ENCODE data around the gene RGPD3.
"Not testable (repeated sequence)": the region's sequence is repeated elsewhere in the genome, so short reads cannot be mapped to it uniquely, and the experiment has no call there.

Gene RGPD3

DNA sequence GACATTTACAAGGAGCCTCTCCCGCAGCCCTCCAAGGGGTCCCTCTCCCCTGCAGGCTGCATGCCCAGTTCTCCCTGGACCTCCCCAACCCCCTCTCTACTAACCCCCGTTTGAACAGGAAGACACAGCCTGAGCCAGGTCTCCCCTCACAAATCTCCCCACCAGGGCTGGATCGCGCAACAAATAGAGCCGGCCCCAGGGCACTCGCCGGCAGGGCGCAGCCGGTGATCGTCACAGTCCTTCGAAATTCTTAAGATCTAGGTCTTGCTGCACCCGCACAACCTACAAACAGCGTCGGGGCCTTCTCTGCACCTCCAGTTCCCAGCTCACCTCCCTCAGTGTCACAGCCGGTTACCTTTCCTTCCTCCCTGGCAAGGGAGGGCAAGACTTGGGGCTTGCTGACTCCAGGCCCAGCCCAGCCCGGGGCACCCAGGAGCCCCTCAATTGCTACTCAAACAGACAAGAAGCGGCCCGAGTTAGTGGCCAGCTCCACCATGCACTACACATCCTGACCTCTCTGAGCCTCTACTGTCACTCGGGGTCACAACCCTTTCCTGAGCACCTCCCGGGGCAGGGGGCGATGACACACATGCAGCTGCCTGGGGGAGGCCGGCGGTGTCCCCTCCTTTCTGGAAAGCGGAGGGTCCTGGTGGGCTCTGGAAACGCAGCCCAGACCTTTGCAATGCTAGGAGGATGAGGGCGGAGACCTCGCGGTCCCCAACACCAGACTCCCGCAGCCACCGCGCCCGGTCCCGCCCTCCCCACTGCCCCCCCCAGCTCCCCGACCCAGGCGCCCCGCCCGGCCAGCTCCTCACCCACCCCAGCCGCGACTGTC is 18.6 kb upstream of the RGPD3 start, which contains the start of gene CD8B2:
TSS of gene CD8B2 (plus strand) at position 814 of the 835 bp plus-strand sequence. CDS start 63 bp downstream, outside the sequence.
- not testable (repeated sequence) for H3K27me3 ChIP-seq (ENCODE audit: insufficient read depth, low read length); H3K79me2 ChIP-seq (ENCODE audit: control insufficient read depth, insufficient read depth, low read length, unreplicated experiment); H3K4me1 ChIP-seq (ENCODE audit: control insufficient read depth, insufficient read depth, low read length, unreplicated experiment); H3K27ac ChIP-seq (ENCODE audit: low read depth, low read length); H2AFZ ChIP-seq (ENCODE audit: low read length, unreplicated experiment); H3K36me3 ChIP-seq (ENCODE audit: insufficient read depth, low read length); H3K4me3 ChIP-seq (ENCODE audit: low read depth, low read length)

DNA sequence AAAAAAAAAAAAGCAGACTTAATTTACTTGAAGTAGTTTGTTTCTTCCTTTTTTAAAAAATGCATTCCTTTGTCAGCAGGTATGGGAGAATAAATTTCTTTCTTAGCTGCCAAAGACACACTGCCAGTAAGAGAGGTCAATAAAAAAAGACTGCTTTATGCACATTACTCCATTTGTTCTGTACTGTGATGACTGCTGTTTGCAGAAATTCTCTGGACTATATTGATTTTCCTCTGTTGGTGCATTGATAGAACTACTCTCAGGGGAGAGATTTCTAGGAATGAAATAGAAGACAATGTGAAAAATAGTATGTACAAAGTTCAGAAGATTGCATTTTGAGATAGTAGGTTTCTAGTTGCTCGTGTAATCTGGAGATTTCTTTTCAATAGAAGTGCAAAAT is 11.3 kb upstream of the RGPD3 start:
- not testable (repeated sequence) for H3K27ac ChIP-seq (ENCODE audit: low read depth, low read length); H3K4me3 ChIP-seq (ENCODE audit: low read depth, low read length); H2AFZ ChIP-seq (ENCODE audit: low read length, unreplicated experiment); H3K36me3 ChIP-seq (ENCODE audit: insufficient read depth, low read length); H3K27me3 ChIP-seq (ENCODE audit: insufficient read depth, low read length); H3K4me1 ChIP-seq (ENCODE audit: control insufficient read depth, insufficient read depth, low read length, unreplicated experiment); H3K79me2 ChIP-seq (ENCODE audit: control insufficient read depth, insufficient read depth, low read length, unreplicated experiment)

DNA sequence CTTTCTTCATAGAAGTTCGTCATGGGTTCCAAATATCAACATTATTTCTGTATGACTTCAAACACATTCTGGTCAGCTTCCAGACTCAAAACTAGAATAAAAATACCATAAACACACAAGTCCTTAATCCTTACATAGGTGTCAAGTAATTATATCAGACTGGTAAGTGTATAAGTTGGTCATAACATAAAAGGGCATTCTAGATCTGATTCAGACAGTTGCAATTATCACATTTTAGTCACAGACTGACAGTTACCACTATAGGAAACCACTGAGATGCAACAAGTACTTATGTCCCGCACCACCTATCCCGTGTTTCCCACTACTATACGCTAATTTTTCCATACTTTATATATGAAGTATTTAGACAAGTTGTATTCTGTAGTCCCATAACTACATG is 9.4 kb upstream of the RGPD3 start:
- H3K36me3 ChIP-seq (ENCODE audit: insufficient read depth, low read length); H3K4me3 ChIP-seq (ENCODE audit: low read depth, low read length); H3K27me3 ChIP-seq (ENCODE audit: insufficient read depth, low read length); H3K79me2 ChIP-seq (ENCODE audit: control insufficient read depth, insufficient read depth, low read length, unreplicated experiment); H3K27ac ChIP-seq (ENCODE audit: low read depth, low read length); H2AFZ ChIP-seq (ENCODE audit: low read length, unreplicated experiment); H3K4me1 ChIP-seq (ENCODE audit: control insufficient read depth, insufficient read depth, low read length, unreplicated experiment): not testable (repeated sequence)

DNA sequence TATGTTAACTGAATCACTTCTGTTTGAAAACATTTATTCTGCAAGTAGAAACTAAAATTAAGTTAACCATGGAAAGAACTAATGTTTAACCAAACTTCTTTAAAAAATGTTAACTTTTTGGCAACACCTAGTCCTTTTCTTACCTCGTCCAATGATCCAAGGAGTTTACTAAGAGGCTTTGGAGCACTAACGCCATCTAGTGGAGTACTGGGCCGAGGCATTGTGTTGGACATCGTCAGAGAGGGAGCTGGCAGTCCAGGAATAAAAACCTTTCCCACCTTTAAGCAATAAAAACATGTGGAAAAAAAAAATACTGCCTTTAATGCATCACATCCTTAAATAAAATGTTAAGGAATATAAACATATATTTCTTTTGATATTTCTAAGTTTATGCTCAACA is 2.4 kb upstream of the RGPD3 start:
- H3K4me3 ChIP-seq (ENCODE audit: low read depth, low read length); H3K79me2 ChIP-seq (ENCODE audit: control insufficient read depth, insufficient read depth, low read length, unreplicated experiment); H2AFZ ChIP-seq (ENCODE audit: low read length, unreplicated experiment); H3K4me1 ChIP-seq (ENCODE audit: control insufficient read depth, insufficient read depth, low read length, unreplicated experiment); H3K27ac ChIP-seq (ENCODE audit: low read depth, low read length); H3K27me3 ChIP-seq (ENCODE audit: insufficient read depth, low read length); H3K36me3 ChIP-seq (ENCODE audit: insufficient read depth, low read length): not testable (repeated sequence)

DNA sequence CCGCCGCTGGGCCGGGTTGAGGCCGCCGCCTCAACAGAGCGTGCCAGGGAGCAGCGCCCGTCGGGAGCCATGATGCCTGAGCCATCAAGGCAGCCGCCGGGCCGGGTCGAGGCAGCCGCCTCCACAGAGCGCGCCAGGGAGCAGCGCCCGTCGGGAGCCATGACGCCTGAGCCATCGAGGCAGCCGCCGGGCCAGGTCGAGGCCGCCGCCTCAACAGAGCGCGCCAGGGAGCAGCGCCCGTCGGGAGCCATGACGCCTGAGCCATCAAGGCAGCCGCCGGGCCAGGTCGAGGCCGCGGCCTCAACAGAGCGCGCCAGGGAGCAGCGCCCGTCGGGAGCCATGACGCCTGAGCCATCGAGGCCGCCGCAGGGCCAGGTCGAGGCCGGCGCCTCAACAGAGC is 697 bp downstream of the RGPD3 start:
- H3K4me3 ChIP-seq (ENCODE audit: low read depth, low read length); H3K79me2 ChIP-seq (ENCODE audit: control insufficient read depth, insufficient read depth, low read length, unreplicated experiment); H3K4me1 ChIP-seq (ENCODE audit: control insufficient read depth, insufficient read depth, low read length, unreplicated experiment); H2AFZ ChIP-seq (ENCODE audit: low read length, unreplicated experiment); H3K27ac ChIP-seq (ENCODE audit: low read depth, low read length); H3K36me3 ChIP-seq (ENCODE audit: insufficient read depth, low read length); H3K27me3 ChIP-seq (ENCODE audit: insufficient read depth, low read length): not testable (repeated sequence)

DNA sequence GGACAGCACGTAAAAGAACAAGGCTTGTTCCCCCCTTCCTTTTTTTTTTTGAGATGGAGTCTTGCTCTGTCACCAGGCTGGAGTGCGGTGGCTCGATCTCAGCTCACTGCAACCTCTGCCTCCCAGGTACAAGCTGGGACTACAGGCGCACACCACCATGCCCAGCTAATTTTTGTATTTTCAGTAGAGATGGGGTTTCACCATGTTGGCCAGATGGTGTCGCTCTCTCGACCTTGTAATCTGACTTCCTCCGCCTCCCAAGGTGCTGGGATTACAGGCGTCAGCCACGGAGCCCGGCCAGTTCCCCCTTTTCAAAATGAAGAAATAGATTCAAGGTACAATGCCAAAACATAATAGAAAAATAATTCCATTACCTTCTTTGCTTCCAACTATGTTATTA is 6.3 kb downstream of the RGPD3 start:
- not testable (repeated sequence) for H3K4me3 ChIP-seq (ENCODE audit: low read depth, low read length); H3K27me3 ChIP-seq (ENCODE audit: insufficient read depth, low read length); H3K79me2 ChIP-seq (ENCODE audit: control insufficient read depth, insufficient read depth, low read length, unreplicated experiment); H3K4me1 ChIP-seq (ENCODE audit: control insufficient read depth, insufficient read depth, low read length, unreplicated experiment); H3K36me3 ChIP-seq (ENCODE audit: insufficient read depth, low read length); H3K27ac ChIP-seq (ENCODE audit: low read depth, low read length); H2AFZ ChIP-seq (ENCODE audit: low read length, unreplicated experiment)

DNA sequence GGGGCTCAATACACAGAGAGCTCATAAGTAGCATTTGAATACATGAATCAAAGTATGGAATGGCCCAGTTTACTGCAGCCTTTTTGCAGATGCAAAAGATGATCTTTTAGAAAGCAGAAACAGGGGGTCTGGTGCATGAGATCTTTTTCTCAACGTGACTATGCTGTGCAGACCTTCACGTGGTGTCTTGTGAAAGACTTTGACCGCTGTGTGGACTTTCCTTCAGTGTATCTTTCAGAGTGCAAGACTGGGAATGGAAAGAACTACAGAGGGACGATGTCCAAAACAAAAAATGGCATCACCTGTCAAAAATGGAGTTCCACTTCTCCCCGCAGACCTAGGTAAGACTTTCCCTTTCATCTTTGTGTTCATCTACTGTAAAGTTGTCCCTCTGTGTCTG is 77.5 kb downstream of the RGPD3 start:
- H3K79me2 ChIP-seq (ENCODE audit: control insufficient read depth, insufficient read depth, low read length, unreplicated experiment); H3K27ac ChIP-seq (ENCODE audit: low read depth, low read length); H3K4me1 ChIP-seq (ENCODE audit: control insufficient read depth, insufficient read depth, low read length, unreplicated experiment); H3K27me3 ChIP-seq (ENCODE audit: insufficient read depth, low read length); H2AFZ ChIP-seq (ENCODE audit: low read length, unreplicated experiment); H3K36me3 ChIP-seq (ENCODE audit: insufficient read depth, low read length); H3K4me3 ChIP-seq (ENCODE audit: low read depth, low read length): not testable (repeated sequence)

DNA sequence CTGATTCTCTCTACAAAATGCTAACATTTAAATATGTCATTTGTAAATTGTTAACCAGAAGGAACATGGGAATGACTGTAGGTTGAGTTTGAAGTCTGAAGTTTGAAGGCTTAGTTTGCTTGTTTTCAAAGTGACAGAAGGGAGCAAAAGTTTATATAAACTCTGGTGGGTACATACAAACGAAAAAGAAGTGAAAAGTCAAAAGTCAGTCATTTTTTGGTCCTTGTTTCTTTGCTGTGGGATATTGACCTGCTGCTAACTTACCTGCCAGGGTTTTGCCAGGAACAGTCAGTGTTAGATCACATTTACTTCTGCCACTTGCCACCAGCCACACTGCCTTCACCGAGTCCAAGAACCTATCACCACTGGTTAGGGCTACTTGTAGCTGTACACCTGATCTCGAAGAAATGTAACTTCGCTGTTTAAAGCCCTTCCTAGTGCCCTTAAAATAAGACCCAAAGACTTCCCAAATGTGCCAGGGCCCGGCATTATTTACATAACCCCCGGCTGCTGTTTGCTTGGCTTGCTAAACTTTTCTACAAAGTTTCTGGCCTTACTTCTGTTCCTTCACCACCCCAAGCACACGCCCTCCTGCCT is 79.3 kb downstream of the RGPD3 start:
- H3K4me1 ChIP-seq (ENCODE audit: control insufficient read depth, insufficient read depth, low read length, unreplicated experiment); H3K4me3 ChIP-seq (ENCODE audit: low read depth, low read length); H3K27me3 ChIP-seq (ENCODE audit: insufficient read depth, low read length); H3K36me3 ChIP-seq (ENCODE audit: insufficient read depth, low read length); H2AFZ ChIP-seq (ENCODE audit: low read length, unreplicated experiment); H3K79me2 ChIP-seq (ENCODE audit: control insufficient read depth, insufficient read depth, low read length, unreplicated experiment); H3K27ac ChIP-seq (ENCODE audit: low read depth, low read length): not testable (repeated sequence)

DNA sequence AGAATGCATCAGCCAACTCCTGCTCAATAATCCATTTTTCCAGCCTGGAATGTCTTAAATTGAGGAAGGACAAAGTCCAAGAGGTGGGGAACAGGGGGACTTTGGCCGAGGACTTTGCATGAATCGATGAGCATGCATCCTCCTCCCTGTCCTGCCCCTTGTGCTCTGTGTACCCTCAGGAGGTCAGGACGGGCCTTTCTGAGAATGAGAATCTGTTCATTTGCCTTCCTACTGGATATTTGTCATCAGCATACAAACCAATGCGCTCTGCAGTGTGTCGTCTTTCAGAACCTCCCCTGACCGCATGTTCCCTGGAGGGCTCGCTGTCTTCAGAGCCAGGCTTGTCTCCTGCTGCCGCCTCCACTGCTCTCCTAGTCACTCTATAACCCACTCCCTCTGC is 83.7 kb downstream of the RGPD3 start:
- not testable (repeated sequence) for H3K36me3 ChIP-seq (ENCODE audit: insufficient read depth, low read length); H3K4me1 ChIP-seq (ENCODE audit: control insufficient read depth, insufficient read depth, low read length, unreplicated experiment); H3K4me3 ChIP-seq (ENCODE audit: low read depth, low read length); H3K27me3 ChIP-seq (ENCODE audit: insufficient read depth, low read length); H3K27ac ChIP-seq (ENCODE audit: low read depth, low read length); H3K79me2 ChIP-seq (ENCODE audit: control insufficient read depth, insufficient read depth, low read length, unreplicated experiment); H2AFZ ChIP-seq (ENCODE audit: low read length, unreplicated experiment)

DNA sequence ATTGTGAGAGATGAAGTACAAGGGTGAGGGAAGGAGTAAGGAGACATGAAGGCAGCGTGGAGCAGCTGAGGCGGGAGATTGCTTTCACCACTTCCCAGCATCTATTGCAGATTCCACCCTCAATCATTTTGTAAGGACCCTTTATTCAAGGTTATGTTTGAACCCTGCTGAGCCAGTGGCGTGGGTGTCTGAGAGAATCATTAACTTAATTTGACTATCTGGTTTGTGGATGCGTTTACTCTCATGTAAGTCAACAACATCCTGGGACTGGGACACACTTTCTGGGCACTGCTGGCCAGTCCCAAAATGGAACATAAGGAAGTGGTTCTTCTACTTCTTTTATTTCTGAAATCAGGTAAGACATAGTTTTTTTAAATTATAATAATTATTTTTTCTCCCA is 86.3 kb downstream of the RGPD3 start:
- not testable (repeated sequence) for H3K79me2 ChIP-seq (ENCODE audit: control insufficient read depth, insufficient read depth, low read length, unreplicated experiment); H2AFZ ChIP-seq (ENCODE audit: low read length, unreplicated experiment); H3K4me3 ChIP-seq (ENCODE audit: low read depth, low read length); H3K36me3 ChIP-seq (ENCODE audit: insufficient read depth, low read length); H3K27ac ChIP-seq (ENCODE audit: low read depth, low read length); H3K4me1 ChIP-seq (ENCODE audit: control insufficient read depth, insufficient read depth, low read length, unreplicated experiment); H3K27me3 ChIP-seq (ENCODE audit: insufficient read depth, low read length)

DNA sequence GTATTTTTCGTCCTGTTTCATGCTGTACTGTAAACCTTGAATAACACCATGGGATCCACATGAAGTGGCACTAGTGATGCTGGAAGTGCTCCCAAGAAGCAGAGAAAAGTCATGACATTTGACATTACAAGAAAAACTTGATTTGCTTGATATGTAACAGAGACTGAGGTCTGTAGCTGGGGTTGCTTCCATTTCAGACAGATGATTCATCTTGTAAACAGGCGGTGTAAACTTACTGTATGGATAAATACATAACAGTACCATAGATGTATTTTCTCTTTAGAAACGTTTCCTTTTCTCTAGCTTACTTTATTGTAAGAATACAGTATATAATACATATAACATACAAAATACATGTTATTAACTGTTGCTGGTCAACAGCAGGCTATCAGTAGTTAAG is 88.6 kb downstream of the RGPD3 start:
- not testable (repeated sequence) for H3K27ac ChIP-seq (ENCODE audit: low read depth, low read length); H3K79me2 ChIP-seq (ENCODE audit: control insufficient read depth, insufficient read depth, low read length, unreplicated experiment); H3K4me1 ChIP-seq (ENCODE audit: control insufficient read depth, insufficient read depth, low read length, unreplicated experiment); H3K36me3 ChIP-seq (ENCODE audit: insufficient read depth, low read length); H3K4me3 ChIP-seq (ENCODE audit: low read depth, low read length); H2AFZ ChIP-seq (ENCODE audit: low read length, unreplicated experiment); H3K27me3 ChIP-seq (ENCODE audit: insufficient read depth, low read length)

Measured in ACC112 (cell line).